K562 (cell line): ENCODE results near the gene WDR46. TPM values are rescaled to one million over a fixed set of nuclear protein-coding genes. Genes with fewer than 3 reads are reported as not detected.

Experiments used
- BRF1 ChIP-seq: IDR thresholded peaks from 3 replicates; pipeline ENCODE4 v1.6.1; 2011; ENCODE audit warnings: borderline replicate concordance, mild to moderate bottlenecking; ENCODE audit not compliant: insufficient read length; ENCODE audit errors: extremely low read depth
- HDAC8 ChIP-seq: fragments of 450-650 bp; IDR thresholded peaks from 2 replicates; pipeline ENCODE4 v1.6.1; 2016; ENCODE audit warnings: mild to moderate bottlenecking, missing genetic modification characterization, moderate library complexity, missing compliant biosample characterization
- MCM7 ChIP-seq, 2 experiments: fragments of 450-650 bp; IDR thresholded peaks; 2 replicates each; pipeline ENCODE4 v1.6.1; 2016 to 2018
- MIER1 ChIP-seq: fragments of 450-650 bp; IDR thresholded peaks from 2 replicates; pipeline ENCODE4 v1.6.1; 2016; ENCODE audit warnings: antibody characterized with exemption, mild to moderate bottlenecking, low read depth
- POLR2AphosphoS5 ChIP-seq: IDR thresholded peaks from 2 replicates; pipeline ENCODE4 v1.6.1; 2011; ENCODE audit warnings: mild to moderate bottlenecking, low read depth, low read length, moderate library complexity; ENCODE audit not compliant: control insufficient read depth, insufficient read depth
- RFX7 ChIP-seq: fragments of 250-450 bp; sonication (Bioruptor Pico); IDR thresholded peaks from 2 replicates; pipeline ENCODE4 v1.5.1; 2021; ENCODE audit warnings: mild to moderate bottlenecking
- SAFB ChIP-seq: fragments of 200-400 bp; formaldehyde crosslinking; IDR thresholded peaks from 2 replicates; pipeline ENCODE4 v1.6.1; 2017; ENCODE audit warnings: low read depth, low read length, borderline replicate concordance
- SLC30A9 ChIP-seq: fragments of 250-450 bp; sonication (Bioruptor Pico); IDR thresholded peaks from 2 replicates; pipeline ENCODE4 v1.8.0; 2022; ENCODE audit warnings: mild to moderate bottlenecking, moderate library complexity
- SMARCA5 ChIP-seq: fragments of 450-650 bp; IDR thresholded peaks from 2 replicates; pipeline ENCODE4 v1.6.1; 2016
- SMARCB1 ChIP-seq: IDR thresholded peaks from 2 replicates; pipeline ENCODE4 v1.6.1; 2011; ENCODE audit warnings: improper control_type of control experiment, low read depth; ENCODE audit not compliant: insufficient read length
- TOE1 ChIP-seq, 2 experiments: fragments of 450-650 bp in 1 of 2; sonication (generic) in 1 of 2; formaldehyde crosslinking in 1 of 2; IDR thresholded peaks; 2 replicates each; pipeline versions ENCODE4 v1.7.1 to v1.8.0; 2016 to 2022; ENCODE audit warnings: borderline replicate concordance in 2 of 2, mild to moderate bottlenecking in 2 of 2, antibody characterized with exemption in 1 of 2, inconsistent platforms in 1 of 2, low read depth in 1 of 2, missing genetic modification reagents in 1 of 2, moderate library complexity in 1 of 2
- polyA plus RNA-seq, 8 experiments: library from polyadenylated mRNA; depleted of rRNA in 4 of 8; stranded (reverse) in 5 of 8; unstranded in 3 of 8; fragments of >200 nt; fragmentation: Nextera tagmentation in 2 of 8; fragmentation: Illumina TruSeq in 1 of 8; extraction: Ambion mirVana in 2 of 8; extraction: Trizol in 1 of 8; gene quantifications; 2 replicates each; pipeline versions ENCODE4 v1.2.1 to v1.2.3, GENCODE V29; 2011 to 2014; ENCODE audit warnings: inconsistent platforms in 1 of 8, missing spikeins in 1 of 8
- total RNA-seq, 7 experiments: library from RNA; depleted of rRNA in 6 of 7; stranded (reverse); fragments of >200 nt in 6 of 7; fragmentation: Illumina TruSeq in 2 of 7; extraction: Trizol in 2 of 7; gene quantifications; 2 replicates each; pipeline versions ENCODE4 v1.2.1 to v1.2.3, GENCODE V29; 2011 to 2021; ENCODE audit warnings: low replicate concordance in 1 of 7
- TF ChIP-seq, protein P1 (sequence below): fragments of 250-450 bp; sonication (Bioruptor Pico); IDR thresholded peaks from 2 replicates; pipeline ENCODE4 v1.4.0; 2020; ENCODE audit warnings: mild to moderate bottlenecking, moderate library complexity
- TF ChIP-seq, protein P2 (sequence below): sonication (generic); formaldehyde crosslinking; IDR thresholded peaks from 2 replicates; pipeline ENCODE4 v1.8.1; 2022; ENCODE audit warnings: missing genetic modification reagents
- TF ChIP-seq, protein P3 (sequence below): sonication (generic); formaldehyde crosslinking; IDR thresholded peaks from 2 replicates; pipeline ENCODE4 v1.8.0; 2022; ENCODE audit warnings: mild to moderate bottlenecking, missing genetic modification reagents
- TF ChIP-seq, protein P4 (sequence below): fragments of 250-450 bp; sonication (Bioruptor Pico); IDR thresholded peaks from 2 replicates; pipeline ENCODE4 v1.5.0; 2021
- TF ChIP-seq, protein P5 (sequence below): fragments of 450-650 bp; IDR thresholded peaks from 2 replicates; pipeline ENCODE4 v1.6.1; 2017; ENCODE audit warnings: antibody characterized with exemption, mild to moderate bottlenecking

The WDR46 gene
- total and polyA plus RNA-seq, 9 of the 15 experiments (the other 6 are each of a cell fraction or from before 2014, with no cell fraction given), result 8.9 to 146 (median 93.1) TPM

DNA sequence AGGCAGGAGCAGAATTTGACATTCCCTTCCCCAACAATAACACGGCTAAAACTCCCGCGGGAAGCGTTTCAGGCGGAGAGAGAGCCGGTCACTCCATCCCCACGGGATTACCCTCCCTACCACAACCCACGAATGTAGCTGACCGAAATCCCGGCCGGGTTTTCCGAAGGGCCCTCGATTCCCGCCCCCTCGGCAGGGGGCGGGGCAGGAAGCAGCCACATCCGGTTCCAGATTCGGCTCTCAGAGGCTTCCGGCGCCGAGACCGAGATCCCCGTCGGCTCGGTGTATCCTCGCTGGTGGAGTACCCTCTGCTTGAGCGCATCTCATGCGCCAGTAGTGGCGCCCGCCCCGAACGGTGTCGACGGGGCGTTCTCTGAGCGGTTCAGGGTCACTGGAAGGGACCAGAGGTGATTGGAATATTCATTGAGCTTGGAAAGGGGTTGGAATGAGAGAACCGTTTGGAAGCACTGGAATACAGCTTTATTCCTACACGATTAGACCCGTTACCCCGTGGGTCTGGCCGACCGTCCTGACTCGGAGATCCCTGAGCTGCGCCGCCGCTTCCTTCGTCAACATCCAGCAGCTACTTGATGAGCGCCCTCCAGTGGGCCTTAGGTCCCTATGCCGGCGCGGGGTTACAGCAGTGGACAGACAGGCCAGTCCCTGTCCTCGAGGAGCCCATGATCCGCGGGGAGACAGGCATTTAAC is 10.4 kb upstream of the WDR46 start (continued):
- TF ChIP-seq, protein P1, sequence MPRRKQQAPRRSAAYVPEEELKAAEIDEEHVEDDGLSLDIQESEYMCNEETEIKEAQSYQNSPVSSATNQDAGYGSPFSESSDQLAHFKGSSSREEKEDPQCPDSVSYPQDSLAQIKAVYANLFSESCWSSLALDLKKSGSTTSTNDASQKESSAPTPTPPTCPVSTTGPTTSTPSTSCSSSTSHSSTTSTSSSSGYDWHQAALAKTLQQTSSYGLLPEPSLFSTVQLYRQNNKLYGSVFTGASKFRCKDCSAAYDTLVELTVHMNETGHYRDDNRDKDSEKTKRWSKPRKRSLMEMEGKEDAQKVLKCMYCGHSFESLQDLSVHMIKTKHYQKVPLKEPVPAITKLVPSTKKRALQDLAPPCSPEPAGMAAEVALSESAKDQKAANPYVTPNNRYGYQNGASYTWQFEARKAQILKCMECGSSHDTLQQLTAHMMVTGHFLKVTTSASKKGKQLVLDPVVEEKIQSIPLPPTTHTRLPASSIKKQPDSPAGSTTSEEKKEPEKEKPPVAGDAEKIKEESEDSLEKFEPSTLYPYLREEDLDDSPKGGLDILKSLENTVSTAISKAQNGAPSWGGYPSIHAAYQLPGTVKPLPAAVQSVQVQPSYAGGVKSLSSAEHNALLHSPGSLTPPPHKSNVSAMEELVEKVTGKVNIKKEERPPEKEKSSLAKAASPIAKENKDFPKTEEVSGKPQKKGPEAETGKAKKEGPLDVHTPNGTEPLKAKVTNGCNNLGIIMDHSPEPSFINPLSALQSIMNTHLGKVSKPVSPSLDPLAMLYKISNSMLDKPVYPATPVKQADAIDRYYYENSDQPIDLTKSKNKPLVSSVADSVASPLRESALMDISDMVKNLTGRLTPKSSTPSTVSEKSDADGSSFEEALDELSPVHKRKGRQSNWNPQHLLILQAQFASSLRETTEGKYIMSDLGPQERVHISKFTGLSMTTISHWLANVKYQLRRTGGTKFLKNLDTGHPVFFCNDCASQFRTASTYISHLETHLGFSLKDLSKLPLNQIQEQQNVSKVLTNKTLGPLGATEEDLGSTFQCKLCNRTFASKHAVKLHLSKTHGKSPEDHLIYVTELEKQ (CRISPR knock-in tag), result no peak
- TF ChIP-seq HDAC8 (no peak; the same call in 1 of the 2 replicates), SLC30A9 (CRISPR knock-in tag) (no peak), RFX7 (CRISPR knock-in tag) (no peak), BRF1 (no peak), SMARCA5 (peak; percentile 44), MCM7 (IDR thresholded peaks at IDR 0.05) (no peak), TOE1 (IDR thresholded peaks at IDR 0.05; ENCODE audit: borderline replicate concordance) (peak; percentile 95), TOE1 (CRISPR knock-in tag; IDR thresholded peaks at IDR 0.05; ENCODE audit: borderline replicate concordance, low read depth) (no peak), SMARCB1 (no peak), MIER1 (peak; percentile 53; the same call in 1 of the 2 replicates), POLR2AphosphoS5 (peak; percentile 92), SAFB (peak; percentile 76; the same call in 1 of the 2 replicates)
- TF ChIP-seq, protein P2, sequence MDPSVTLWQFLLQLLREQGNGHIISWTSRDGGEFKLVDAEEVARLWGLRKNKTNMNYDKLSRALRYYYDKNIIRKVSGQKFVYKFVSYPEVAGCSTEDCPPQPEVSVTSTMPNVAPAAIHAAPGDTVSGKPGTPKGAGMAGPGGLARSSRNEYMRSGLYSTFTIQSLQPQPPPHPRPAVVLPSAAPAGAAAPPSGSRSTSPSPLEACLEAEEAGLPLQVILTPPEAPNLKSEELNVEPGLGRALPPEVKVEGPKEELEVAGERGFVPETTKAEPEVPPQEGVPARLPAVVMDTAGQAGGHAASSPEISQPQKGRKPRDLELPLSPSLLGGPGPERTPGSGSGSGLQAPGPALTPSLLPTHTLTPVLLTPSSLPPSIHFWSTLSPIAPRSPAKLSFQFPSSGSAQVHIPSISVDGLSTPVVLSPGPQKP (CRISPR knock-in tag), result no peak
- TF ChIP-seq, protein P3, sequence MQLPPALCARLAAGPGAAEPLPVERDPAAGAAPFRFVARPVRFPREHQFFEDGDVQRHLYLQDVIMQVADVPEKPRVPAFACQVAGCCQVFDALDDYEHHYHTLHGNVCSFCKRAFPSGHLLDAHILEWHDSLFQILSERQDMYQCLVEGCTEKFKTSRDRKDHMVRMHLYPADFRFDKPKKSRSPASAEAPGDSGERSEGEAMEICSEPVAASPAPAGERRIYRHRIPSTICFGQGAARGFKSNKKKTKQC (CRISPR knock-in tag), result 0 out of 2 replicates have a peak, but pooled peaks have one; percentile 78
- TF ChIP-seq, protein P4, sequence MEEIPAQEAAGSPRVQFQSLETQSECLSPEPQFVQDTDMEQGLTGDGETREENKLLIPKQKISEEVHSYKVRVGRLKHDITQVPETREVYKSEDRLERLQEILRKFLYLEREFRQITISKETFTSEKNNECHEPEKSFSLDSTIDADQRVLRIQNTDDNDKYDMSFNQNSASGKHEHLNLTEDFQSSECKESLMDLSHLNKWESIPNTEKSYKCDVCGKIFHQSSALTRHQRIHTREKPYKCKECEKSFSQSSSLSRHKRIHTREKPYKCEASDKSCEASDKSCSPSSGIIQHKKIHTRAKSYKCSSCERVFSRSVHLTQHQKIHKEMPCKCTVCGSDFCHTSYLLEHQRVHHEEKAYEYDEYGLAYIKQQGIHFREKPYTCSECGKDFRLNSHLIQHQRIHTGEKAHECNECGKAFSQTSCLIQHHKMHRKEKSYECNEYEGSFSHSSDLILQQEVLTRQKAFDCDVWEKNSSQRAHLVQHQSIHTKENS (CRISPR knock-in tag), result 0 out of 2 replicates have a peak, but pooled peaks have one; percentile 54
- TF ChIP-seq, protein P5, sequence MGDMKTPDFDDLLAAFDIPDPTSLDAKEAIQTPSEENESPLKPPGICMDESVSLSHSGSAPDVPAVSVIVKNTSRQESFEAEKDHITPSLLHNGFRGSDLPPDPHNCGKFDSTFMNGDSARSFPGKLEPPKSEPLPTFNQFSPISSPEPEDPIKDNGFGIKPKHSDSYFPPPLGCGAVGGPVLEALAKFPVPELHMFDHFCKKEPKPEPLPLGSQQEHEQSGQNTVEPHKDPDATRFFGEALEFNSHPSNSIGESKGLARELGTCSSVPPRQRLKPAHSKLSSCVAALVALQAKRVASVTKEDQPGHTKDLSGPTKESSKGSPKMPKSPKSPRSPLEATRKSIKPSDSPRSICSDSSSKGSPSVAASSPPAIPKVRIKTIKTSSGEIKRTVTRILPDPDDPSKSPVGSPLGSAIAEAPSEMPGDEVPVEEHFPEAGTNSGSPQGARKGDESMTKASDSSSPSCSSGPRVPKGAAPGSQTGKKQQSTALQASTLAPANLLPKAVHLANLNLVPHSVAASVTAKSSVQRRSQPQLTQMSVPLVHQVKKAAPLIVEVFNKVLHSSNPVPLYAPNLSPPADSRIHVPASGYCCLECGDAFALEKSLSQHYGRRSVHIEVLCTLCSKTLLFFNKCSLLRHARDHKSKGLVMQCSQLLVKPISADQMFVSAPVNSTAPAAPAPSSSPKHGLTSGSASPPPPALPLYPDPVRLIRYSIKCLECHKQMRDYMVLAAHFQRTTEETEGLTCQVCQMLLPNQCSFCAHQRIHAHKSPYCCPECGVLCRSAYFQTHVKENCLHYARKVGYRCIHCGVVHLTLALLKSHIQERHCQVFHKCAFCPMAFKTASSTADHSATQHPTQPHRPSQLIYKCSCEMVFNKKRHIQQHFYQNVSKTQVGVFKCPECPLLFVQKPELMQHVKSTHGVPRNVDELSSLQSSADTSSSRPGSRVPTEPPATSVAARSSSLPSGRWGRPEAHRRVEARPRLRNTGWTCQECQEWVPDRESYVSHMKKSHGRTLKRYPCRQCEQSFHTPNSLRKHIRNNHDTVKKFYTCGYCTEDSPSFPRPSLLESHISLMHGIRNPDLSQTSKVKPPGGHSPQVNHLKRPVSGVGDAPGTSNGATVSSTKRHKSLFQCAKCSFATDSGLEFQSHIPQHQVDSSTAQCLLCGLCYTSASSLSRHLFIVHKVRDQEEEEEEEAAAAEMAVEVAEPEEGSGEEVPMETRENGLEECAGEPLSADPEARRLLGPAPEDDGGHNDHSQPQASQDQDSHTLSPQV, result peak; percentile 42; the same call in 1 of the 2 replicates
